HL-60 (cell line): ENCODE data around the gene RET.

Experiments used
- DNase-seq, 2 experiments: peaks; one replicate each; pipeline ENCODE4 v3.0.0-alpha.2; 2010 to 2020; ENCODE audit warnings: low read depth in 1 of 2, low spot score in 1 of 2
- H3K27ac ChIP-seq: fragments of 250-450 bp; sonication (Bioruptor Pico); replicated peaks from 2 replicates; pipeline ENCODE4 v1.5.1; 2020; ENCODE audit warnings: mild to moderate bottlenecking, moderate library complexity
- H3K27me3 ChIP-seq: fragments of 250-450 bp; sonication (Bioruptor Pico); 2 replicates; pipeline ENCODE4 v1.5.1; 2021; ENCODE audit warnings: mild to moderate bottlenecking, moderate library complexity; ENCODE audit not compliant: insufficient read depth, poor library complexity, severe bottlenecking
- H3K4me3 ChIP-seq: replicated peaks from 2 replicates; pipeline ENCODE4 v1.5.1; 2011; ENCODE audit warnings: mild to moderate bottlenecking, control low read depth, low read length; ENCODE audit not compliant: insufficient read depth
- CTCF ChIP-seq: IDR thresholded peaks from one replicate; pipeline ENCODE4 v1.5.1; 2011; ENCODE audit warnings: low read length, control low read depth, inconsistent platforms; ENCODE audit not compliant: insufficient read depth
- GABPA ChIP-seq: IDR thresholded peaks from 2 replicates; pipeline ENCODE4 v1.6.1; 2012; ENCODE audit warnings: low read depth
- POLR2AphosphoS5 ChIP-seq: IDR thresholded peaks from 2 replicates; pipeline ENCODE4 v1.6.1; 2012; ENCODE audit warnings: low read depth
- REST ChIP-seq: IDR thresholded peaks from 2 replicates; pipeline ENCODE4 v1.6.1; 2012; ENCODE audit warnings: low read depth; ENCODE audit not compliant: insufficient replicate concordance
- SPI1 ChIP-seq: IDR thresholded peaks from 2 replicates; pipeline ENCODE4 v1.6.1; 2012; ENCODE audit warnings: low read depth, mild to moderate bottlenecking, borderline replicate concordance

The RET gene

GRCh38 chr10:43105956-43106229 is 29.0 kb downstream of the RET start:
- DNase-seq: no peak
- TF ChIP-seq CTCF (no peak), REST (no peak), GABPA (no peak), POLR2AphosphoS5 (no peak), SPI1 (no peak)
- Histone ChIP-seq H3K27ac (peak overlapping the region; percentile 59), H3K27me3 (no peaks in the 10 kb centered on the region), H3K4me3 (no peak overlapping the region)

- peak; percentile 68; the same call in 1 of the 2 replicates for TF ChIP-seq SPI1
- TF ChIP-seq POLR2AphosphoS5: peak; percentile 49; the same call in 1 of the 2 replicates
- TF ChIP-seq CTCF: no peak
- no peak for TF ChIP-seq REST
- TF ChIP-seq GABPA: no peak
- DNase-seq: peak in 1 of 2 experiments; percentile 55
- peak overlapping the region; percentile 28; the same call in 1 of the 2 replicates for H3K27ac ChIP-seq
- H3K4me3 ChIP-seq: no peak overlapping the region
- no peaks in the 10 kb centered on the region for H3K27me3 ChIP-seq
These were observed 29.6 kb downstream of the RET start for GRCh38 chr10:43106256-43107091.

GRCh38 chr10:43108951-43109350 is 32.1 kb downstream of the RET start:
- Histone ChIP-seq H3K4me3 (no peak overlapping the region), H3K27ac (no peak overlapping the region), H3K27me3 (no peaks in the 10 kb centered on the region)
- no peak for TF ChIP-seq POLR2AphosphoS5
- TF ChIP-seq CTCF: no peak
- TF ChIP-seq REST: no peak
- TF ChIP-seq SPI1: no peak
- TF ChIP-seq GABPA: no peak
- no peak for DNase-seq
